Measurements from ENCODE around the gene CAB39L.

CAB39L gene

DNA sequence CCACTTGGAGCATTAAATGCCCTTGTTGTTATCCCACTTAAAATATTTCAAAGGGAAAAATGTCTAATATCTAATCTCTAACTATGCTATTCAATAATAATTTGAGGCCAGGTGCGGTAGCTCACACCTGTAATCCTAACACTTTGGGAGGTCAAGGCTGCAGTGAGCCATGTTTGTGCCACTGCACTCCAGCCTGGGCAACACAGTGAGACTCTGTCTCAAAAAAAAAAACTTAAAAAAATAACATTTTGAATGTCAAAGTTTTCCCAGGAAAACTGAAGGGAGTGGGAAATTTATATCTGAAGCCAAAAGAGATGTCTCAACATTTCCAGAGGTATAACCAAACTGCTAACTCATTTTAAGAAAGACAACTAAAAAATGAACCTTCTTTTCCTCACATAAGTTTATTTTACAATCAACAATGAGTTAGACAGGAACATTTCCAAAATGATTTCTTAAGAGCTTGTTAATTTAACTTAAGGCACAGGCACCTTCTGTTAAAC lies 47.9 kb downstream of the CAB39L start:
- no peak for DNase-seq

DNA sequence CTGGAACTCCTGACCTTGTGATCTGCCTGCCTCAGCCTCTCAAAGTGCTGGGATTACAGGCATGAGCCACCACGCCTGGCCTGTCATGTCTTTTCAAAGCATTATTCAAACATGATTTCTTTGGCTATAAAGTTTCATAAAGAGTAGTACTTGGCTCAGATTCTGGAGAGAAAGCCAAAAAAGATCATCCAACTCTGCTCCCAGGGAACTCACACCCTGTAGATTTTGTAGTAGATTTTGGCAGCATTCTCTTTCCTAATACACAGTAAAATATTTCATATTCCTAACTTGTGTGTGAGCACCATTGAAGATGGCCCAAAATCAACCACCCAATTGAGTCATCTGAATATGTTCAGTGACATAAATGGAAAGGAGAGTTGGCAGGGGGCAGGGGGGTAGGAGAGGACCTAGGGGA lies 48.4 kb downstream of the CAB39L start:
- no peak for DNase-seq

DNA sequence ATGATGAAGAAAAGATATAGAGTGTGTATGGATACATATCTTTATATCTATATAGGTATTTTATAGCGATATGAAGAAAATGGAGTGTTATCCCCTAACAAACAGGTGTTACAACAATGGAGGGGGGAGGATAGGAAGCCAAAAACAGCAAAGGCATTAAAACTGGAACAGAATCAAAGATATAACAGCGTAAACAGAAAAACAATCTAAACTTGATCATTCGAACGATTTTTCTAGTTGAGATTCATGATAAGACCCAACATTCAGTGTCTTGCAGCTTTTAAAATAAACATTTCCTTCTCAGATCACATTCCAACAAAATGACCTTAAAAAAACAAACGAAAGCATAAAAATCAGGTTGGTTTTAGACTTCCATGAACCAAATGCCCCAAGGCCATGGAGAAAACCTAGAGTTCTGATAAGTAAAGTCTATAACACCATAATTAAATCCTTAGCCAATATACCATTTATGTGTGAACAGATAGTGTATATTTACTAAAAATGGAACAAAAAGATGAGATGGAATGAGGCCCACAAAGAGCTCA lies 55.7 kb downstream of the CAB39L start:
- no peak for DNase-seq

DNA sequence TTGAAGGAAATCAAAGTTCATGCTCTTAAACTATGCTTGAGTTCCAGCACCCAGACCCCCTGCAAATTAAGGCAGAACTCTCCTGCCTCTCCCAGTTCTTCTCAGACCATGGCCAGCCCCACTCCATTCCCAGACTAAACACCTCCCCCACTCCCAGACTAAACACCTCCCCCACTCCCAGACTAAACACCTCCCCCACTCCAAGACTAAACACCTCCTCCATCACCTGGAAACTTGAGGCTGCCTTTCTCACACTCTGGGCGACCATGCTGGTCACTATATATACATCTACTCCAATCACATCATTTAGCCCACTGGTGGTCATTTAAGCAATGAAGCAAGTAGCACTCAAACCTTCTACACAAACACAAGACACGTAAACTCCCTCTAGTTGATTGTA lies 57.2 kb downstream of the CAB39L start:
- no peak for DNase-seq

DNA sequence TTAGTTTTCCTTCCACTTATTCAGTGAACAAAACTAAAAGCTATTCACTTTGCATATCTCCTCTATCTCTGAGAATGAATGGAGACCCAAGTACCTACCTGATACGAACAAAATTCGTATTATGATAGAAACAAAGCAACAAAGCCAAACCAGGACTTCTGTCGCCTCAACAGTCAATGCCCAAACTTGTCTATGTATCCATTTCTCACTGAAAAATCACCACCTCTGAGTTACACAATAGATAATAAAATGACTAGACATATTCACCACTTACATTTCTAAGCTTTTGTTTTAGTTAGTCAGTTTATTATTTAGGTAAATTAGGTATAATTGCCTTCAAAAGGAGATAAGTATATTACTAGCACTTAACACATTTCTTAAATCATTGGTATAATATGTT lies 67.7 kb downstream of the CAB39L start:
- DNase-seq, result no peak

DNA sequence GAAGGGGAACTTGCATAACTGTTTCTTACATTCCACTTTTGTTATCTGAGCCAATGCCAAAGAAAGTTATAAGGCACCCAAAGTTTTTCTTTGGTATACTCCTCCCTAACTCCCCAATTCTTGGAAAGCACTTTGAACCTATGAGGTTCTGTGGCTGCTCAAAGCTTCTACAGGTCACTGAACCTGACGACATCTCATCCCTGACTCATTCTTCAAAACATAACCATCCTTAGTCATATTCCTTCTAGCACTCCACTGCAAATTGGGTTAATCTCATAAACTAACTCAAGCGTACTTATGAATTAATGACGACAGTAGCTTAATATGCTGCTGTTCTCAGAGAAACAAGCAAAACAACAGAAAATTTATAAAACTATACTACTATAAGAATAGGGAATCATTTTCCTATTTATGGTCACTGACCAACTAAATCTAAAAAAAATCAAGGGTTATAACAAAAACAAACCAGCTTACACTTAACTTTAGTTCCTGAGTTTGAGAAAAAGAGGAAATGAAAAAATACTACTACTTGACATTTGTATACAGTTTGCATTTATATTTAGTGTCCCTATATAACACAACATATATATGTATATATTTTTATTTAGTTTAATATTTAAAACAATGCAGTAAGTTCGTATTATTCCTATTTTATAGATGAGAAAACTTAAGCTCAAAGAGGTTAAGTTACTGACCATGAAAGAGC lies 69.1 kb downstream of the CAB39L start:
- no peak for DNase-seq

DNA sequence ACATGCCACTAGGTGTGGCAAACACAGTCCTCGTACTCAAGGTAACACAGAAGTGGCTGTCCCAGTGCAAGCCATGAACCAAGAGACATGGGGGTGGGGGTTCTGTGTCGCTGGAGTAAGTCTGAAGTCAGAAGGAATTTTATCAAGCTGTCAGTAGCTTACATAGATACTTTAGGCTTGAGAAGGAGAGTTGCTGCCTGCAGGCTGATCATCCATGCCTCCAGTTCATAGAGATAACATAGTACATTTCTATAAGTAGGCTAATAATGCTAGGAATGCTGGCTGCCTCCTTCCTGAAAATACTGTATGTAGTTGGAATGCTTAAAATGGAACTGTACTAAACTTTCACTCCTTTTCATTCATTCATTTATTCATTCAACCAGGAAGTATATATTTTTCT lies 70.1 kb downstream of the CAB39L start:
- DNase-seq, result no peak

DNA sequence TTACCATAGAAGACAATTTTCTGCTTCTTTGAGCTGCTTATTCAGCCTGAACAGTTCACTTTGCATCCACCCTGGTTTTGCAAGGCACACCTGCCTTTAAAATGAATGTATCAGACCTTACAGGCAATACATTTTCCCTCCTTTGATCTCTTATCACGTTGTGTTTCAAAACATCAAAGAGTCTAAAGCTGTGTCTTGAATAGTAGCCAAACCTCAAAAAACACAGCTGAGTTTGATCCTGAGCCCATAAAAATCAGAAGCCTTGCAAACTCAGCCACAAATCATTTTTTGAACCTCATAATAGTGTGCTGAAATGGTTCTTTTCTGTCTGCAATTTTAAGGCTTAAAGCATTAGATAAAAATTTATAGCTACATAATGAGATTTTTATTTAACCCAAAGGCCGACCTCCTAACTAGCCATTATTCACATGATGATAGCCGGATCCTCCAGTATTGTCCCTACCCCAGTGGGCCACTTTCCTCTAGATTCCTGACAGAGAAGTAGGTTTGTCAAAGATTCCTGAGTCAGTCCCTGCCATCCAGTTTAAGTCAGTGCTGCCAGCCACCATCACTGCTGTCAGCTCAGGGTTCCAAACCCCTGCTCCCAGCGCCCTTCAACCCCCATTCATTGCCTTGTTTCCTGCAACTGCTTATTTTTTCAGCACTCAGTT lies 71.8 kb downstream of the CAB39L start:
- DNase-seq, result no peak

DNA sequence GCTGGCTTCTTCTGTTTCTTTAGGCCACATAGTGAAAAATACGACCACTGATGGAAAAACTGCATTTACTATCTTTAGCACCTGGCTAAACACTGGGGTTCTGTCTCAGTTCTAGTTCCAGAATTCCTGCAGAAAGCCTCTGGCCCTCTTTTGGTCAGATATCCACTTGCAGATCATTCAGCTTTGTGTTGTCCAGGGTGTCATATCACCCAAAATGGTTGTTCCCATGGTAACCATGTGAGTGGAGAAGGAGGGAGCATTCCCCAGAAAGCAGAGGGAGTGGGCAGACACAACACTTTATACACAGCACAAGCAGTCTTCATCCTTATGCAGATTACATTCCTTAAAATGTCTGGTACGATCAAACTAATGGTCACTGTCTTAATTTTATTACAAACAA lies 73.5 kb downstream of the CAB39L start:
- no peak for DNase-seq

DNA sequence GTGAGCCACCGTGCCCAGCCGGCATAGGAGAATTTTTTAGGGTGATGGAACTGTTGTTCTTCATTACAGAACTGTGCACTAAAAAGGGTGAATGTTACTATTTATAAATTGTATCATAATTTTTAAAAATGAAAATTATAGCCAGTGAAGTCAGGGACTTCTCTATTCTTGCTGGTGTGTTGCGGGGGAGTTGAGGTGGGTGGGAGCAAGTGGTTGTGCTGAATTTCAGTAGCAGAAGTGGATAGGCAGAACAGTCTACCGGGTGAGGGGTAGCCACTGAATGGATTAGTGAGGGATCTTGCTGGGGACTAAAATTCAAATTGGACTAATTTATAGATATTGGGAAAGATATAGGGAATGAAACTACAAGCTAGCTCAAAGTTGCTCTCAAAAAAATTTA lies 74.0 kb downstream of the CAB39L start:
- DNase-seq, result no peak

DNA sequence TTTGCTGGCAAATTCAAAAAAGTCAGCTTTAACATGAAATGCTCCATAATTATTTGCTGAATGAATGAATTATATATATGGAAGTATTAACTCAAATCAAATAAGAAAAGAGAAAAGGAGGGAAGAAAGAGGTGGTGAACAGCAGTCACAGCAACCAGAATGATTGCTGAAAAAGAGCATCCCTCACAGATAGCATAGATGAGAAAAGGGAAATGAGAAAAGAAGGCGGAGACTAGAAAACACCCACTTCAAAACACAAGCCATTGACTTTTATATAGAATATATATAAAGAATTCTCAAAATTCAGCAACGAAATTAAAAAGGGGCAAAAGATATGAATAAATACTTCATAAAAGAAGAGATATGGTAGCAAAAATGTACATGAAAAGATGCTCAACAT lies 75.2 kb downstream of the CAB39L start:
- no peak for DNase-seq

DNA sequence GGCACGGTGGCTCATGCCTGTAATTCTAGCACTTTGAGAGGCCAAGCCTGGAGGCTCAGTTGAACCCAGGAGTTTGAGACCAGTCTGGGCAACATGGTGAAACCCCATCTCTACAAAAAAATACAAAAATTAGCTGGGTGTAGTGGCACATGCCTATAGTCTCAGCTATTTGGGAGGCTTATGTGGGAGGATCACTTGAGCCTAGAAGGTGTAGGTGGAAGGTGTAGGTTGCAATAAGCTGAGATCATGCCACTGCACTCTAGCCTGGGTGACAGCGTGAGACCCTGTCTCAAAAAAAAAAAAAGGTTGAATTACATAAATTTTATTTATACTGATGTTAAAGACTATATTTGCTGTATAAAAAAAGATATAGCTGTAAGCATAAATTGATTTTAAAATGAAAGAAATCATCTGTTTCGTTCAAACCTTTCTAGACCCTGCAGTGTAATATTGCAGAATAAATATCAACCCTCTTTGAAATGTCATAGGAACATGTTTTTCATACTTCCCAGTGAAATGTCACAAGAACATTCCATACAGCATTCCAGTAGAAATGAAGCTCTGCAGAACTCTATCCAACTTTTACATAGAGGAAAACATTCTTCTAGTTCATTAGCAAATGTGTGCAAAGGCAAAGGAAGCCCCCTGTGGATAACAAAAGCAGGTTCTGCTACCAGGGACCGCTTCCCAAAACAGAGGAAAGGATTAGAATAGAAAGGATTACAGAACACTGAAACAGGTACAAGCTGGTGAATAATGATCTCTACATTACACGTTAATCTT lies 76.0 kb downstream of the CAB39L start:
- DNase-seq, result no peak

DNA sequence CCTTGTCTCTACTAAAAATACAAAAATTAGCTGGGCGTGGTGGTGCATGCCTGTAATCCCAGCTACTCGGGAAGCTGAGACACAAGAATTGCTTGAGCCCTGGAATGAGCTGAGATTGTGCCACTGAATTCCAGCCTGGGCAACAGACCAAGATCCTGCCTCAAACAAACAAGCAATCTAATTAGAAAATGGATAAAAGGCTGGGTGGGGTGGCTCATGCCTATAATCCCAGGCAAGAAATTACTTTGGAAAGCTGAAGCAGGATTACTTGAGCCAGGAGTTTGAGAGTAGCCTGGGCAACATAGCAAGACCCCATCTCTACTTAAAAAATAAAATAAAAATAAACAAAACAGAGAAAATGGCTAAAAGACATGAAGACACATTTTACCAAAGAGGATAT lies 77.0 kb downstream of the CAB39L start:
- no peak for DNase-seq

DNA sequence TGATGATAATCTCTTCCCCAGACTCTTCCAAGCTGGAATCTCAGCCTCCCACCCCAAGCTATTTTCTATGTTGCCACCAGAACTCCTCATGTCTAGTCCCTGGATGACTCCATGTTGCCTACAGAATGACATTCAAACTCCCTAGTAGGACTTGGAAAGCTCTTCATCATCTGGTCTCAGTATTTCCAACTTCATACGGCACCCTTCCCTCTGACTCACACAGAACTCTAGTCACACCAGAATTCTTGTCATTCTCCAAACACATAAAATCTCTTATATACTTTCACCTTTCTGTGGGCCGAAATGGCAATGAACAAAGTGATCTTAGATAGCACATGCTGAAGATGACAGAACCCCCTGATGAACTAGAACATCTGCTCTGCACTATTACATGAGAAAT lies 86.2 kb downstream of the CAB39L start:
- DNase-seq, result no peak

DNA sequence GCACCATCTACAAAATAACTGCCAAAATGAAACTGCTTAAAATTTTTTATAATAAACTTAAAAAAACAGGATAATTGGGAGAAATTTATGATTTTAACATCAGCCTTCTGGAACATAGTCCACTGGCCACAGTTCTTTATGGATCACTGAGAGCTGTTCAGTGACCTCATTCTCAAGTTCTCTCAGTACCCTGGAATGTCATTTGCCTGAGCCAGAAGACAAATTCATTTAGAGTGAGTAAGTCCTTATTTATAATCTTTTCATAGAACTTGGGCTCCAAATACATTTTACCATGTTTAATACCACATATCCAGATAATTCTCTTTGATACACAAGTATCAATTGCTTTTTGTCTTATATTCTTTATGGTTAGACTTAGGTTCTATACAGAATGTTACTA lies 87.6 kb downstream of the CAB39L start:
- DNase-seq, result no peak

DNA sequence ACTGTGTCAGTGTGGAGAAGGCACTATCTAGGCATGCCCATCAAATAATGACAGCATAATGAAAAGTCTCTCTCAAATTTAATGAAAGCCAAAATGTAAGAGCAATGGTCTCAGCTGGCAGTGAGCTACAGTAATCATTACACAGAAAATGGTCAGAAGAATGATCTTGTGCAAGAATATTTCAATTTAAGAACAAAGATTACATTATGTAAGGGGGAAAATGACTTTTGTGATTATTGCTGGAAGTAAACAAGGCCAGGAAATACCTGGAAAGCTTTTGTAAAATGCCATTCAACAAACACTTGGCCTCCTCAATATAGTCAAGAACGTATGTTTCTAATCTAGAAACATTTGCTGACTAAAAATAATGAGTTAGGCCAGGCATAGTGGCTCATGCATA lies 89.1 kb downstream of the CAB39L start:
- no peak for DNase-seq

DNA sequence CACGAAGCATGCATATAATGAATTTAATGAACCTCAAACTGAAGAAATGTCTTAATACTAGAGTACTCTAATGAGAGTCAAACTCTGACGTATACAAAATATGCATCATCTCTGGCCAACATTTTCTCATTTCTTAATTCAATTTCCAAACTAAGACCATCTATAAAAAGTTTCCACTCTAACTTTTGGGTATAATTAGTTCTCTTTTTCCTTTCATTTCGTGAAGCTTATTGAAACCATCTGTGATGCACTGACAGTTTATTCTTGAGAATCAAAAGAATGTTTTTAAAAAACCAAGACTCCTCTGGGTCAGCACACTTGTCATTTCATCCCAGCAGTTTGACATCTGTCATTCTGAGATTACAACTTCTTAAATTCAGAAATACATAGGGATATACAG lies 90.0 kb downstream of the CAB39L start:
- no peak for DNase-seq

DNA sequence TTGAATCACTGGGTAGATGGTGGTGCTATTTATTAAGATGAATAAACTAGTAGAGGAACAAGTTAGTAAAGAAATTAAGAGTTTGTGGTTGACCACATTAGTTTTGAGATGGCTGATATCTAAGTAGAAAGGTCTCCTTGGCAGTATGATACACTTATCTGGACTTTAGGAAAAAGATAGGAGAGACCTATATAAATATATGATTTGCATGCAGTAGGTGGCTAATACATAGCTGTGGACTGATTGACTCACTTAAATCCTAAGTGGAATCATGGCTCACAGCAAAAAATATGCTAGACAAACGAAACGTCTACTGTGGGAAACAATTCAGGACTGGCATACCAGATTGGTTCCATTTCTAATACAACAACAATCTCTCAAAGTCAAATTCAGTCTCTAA lies 92.0 kb downstream of the CAB39L start:
- no peak for DNase-seq

DNA sequence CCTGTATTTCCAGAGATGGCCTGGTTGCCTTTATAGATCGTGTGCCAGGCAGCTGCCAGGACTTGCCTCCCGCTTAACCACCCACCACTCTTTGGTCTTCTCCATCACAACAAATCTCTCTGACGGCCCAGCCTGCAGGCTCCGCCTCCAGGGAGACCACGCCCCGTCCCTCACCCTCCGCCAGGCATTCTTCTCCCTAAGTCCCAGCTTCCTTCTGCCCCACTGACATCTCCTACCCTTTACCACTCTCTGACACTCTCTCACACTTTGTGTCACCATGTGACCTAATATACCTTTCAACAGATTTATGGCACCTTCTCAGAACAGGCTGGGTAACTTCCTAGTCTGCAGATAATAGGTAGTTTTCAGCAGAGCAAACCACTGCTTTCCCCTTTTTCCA lies 95.1 kb downstream of the CAB39L start:
- DNase-seq, result peak; percentile 63

DNA sequence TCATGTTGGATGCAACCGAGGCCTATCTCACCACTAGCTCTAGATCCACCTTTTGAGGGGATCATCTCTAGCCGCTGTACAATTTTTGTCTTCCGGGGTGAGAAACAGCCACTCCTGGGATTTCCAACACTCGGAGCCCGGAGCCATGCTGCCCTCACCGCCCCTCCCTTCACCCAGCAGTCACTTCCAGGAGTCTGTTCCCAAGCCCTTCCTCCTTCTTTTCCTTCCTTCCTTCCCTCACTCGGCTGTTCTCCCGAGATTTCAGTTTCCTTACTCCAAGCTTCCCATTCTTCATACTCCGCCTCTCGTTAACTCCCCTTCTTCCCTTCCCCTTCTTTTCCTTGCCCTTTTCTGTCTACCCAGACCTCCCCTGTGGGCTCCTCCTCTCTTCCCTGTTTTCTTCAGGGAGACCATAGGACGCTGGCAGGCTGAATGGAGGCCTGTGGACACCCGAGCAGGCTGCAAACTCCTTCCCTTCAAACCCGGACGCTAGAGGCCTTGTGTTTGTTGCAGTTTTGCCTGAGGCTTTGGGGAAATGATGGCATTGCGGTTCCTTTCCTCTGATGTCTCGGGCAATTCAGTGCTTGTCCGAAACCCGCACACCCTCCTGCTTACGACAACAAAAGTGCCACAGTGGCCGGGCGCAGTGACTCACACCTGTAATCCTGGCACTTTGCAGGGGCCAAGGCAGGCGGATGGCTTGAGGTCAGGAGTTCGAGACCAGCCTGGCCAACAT lies 96.0 kb downstream of the CAB39L start:
- DNase-seq, result no peak

DNA sequence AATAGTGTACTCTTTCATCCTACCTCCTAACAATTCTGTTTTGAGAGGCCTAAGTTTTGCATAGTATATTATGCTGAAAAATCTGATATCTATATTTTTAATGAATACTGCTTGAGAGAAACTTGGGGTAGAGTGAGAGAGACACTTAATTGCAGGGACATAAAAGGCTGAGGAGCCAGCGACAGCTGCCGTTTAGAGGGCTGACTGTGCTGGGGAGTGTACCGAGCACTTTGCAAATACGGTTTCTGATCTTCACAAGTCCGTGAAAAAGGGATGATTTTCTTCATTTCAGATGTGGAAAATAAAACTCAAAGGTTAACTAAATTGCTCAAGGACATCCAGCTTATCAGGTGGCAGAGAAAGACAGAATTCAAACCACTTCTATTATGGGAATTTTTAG lies 97.4 kb downstream of the CAB39L start:
- no peak for DNase-seq

DNA sequence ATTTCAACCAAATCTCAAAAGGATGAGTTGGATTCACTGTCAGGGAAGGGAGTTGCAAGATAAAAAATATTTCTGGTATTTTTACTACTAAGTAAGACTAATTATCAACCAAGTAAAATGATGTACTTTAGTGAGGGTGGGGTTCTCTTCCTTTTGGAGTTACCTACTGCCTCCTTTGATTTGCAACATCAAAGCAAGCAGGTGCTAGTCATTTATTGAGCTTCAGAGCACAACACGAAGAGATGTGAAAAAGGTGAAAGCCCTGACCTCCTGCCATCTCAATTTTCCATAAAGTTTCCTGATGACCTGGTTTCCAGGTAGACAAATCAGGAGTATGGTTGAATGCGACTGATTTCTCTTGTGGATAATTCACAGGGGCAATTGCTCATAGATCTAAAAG lies 100.1 kb downstream of the CAB39L start:
- no peak for DNase-seq

DNA sequence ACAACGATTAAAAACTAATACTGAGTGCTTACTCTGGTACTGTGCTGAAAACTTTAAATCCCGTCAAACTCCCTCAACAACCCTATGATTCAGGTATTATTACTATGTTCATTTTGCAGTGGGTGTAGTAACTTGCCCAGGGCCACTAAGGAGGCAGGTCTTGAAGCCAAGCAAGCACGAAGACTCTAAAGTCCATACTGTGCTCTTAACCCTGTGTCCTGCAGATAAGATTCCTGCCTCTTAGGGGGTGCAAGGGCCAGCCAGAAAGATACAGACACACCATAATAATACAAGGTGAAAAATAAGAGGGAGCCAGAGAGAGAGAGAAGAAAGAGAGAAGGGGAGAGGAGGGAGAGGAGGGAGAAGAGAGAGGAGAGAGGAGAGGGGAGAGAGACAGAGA lies 100.6 kb downstream of the CAB39L start:
- no peak for DNase-seq
